22Rv1 (cell line): ENCODE results near the gene CC2D2B.

ENCODE experiments used
- H3K27ac ChIP-seq: fragments of 450-650 bp; 2 replicates; pipeline ENCODE4 v1.5.1; 2017
- ZFX ChIP-seq: fragments of 450-650 bp; IDR thresholded peaks from 2 replicates; pipeline ENCODE4 v1.6.1; 2017; ENCODE audit warnings: antibody characterized with exemption, borderline replicate concordance
- TF ChIP-seq, protein P1 (sequence below): fragments of 450-650 bp; IDR thresholded peaks from 2 replicates; pipeline ENCODE4 v1.5.1; 2017; ENCODE audit warnings: mild to moderate bottlenecking

Gene CC2D2B

DNA sequence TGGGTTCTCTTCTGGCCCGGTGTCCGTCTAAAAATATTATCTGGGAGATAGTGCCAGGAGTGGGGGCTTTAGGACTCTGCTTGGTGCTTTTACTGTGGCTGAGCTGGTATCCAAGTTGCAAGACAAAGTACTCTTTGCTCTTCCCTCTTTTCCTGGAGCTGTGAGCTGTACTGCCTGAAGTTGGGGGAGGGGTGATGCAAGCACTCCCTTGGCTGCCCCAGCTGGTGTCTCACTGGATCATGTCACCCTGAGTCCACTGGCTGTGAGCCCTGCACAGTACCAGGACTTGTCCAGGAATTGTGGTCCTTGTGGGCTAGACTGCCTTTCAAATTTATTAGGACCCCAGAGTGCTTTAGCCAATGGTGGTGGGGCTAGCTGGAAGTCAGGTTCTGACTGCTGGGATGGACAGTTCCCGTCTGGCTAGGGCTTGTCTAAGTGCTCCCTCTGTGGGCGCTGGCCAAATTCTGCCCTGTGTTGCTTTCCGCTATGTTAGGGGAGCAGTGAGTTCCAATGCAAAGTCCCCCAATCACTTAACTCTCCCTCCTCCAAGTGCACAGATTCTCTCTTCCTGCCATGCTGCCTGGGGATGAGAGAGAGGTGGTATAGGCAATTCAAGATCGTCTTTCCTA lies 13.1 kb downstream of the CC2D2B start:
- no peak for TF ChIP-seq ZFX
- TF ChIP-seq, protein P1, sequence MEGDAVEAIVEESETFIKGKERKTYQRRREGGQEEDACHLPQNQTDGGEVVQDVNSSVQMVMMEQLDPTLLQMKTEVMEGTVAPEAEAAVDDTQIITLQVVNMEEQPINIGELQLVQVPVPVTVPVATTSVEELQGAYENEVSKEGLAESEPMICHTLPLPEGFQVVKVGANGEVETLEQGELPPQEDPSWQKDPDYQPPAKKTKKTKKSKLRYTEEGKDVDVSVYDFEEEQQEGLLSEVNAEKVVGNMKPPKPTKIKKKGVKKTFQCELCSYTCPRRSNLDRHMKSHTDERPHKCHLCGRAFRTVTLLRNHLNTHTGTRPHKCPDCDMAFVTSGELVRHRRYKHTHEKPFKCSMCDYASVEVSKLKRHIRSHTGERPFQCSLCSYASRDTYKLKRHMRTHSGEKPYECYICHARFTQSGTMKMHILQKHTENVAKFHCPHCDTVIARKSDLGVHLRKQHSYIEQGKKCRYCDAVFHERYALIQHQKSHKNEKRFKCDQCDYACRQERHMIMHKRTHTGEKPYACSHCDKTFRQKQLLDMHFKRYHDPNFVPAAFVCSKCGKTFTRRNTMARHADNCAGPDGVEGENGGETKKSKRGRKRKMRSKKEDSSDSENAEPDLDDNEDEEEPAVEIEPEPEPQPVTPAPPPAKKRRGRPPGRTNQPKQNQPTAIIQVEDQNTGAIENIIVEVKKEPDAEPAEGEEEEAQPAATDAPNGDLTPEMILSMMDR = no peak
- H3K27ac ChIP-seq = no peak overlapping the region

DNA sequence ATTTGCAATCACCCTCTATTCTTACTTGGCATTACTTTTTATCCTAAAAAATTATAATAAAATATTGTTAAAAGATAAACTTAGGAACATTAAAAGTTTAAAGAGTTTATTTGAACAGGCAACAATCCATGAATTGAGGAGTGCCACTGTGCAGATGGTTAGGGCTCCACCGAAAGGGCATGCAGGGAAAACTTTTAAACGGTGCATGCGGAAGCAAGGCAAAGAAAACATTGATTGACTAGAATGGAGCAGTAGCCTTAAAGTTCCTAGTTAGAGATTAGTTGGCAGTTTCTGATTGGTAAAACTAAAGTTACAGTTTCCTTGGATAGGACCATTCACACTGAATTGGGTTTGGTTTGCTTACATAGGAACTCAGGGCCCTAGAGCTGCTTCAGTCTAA lies 17.3 kb downstream of the CC2D2B start:
- TF ChIP-seq, protein P1 = no peak
- no peak overlapping the region for H3K27ac ChIP-seq

DNA sequence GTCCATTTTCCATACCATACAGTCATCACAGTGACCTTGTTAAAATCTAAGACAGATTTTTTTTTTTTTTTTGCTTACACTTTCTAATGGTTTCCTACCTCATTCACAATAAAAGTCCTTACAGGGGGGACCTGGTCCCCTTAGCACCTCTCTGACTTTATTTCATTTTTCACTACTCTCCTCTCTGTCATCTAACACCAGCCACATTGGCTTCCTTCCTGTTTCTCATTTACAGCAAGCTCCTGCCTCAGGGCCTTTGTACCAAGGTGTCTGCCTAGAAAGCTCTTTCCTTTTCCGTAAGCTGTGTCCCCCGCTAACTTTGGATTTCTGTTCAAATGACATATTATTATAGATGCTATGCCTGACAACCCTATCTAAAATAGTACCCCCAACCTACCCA lies 27.7 kb downstream of the CC2D2B start:
- TF ChIP-seq, protein P1 = no peak
- H3K27ac ChIP-seq = no peak overlapping the region

DNA sequence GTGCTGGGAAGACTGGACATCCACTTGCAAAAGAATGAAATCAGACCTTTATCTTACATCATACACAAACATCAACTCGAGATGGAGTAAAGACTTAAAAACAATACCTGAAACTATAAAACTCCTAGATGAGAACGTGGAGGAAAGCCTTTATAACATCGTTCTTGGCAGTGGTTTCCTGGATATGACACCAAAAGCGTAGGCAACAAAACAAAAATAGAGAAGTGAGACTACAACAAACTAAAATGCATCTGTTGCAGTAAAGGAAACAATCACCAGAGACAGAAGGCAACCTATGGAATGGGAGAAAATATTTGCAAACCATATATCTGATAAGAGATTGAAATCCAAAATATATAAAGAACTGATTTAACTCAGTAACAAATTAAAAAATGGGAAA lies 33.3 kb downstream of the CC2D2B start:
- TF ChIP-seq, protein P1 = no peak
- no peak for TF ChIP-seq ZFX

DNA sequence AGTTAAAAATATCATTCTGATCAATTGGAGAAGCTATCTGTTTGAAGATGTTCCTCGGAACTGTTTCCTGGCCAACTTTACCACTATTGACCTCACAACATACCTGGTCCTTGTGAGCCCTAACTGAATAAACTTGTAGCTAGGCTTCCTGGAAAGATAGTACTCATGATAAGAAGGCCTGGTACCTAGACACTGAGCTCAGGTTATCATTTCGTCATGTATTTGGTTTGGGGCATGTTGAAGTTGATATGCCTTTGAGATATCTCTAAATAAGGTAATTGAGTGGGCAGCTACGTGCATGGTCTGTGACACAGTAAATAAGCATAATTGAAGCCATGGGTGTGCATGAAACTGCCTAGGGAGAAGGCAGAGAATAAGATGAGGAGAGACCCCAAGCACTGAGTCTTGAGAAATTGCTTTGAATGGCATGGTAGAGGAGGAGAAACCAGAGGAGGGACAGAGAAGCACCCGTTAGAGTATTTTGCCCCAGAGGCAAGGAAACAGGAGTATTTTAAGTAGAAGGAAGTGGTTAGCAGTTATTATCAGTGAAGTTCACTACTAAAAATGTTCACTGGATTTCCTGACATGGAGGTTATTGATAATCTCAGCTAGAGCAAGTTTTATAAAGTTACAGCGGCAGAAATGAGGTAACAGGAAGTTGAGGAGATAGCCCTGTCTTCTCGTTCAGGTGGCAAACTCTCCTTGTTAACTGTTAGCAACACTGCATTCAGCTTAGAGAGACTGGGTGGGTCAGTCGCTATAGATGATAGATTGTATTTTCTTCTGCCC lies 55.6 kb downstream of the CC2D2B start:
- no peak overlapping the region for H3K27ac ChIP-seq
- no peak for TF ChIP-seq ZFX
- TF ChIP-seq, protein P1 = no peak

More for the DNA sequence above, 33.3 kb downstream of the CC2D2B start:
- no peak overlapping the region for H3K27ac ChIP-seq

DNA sequence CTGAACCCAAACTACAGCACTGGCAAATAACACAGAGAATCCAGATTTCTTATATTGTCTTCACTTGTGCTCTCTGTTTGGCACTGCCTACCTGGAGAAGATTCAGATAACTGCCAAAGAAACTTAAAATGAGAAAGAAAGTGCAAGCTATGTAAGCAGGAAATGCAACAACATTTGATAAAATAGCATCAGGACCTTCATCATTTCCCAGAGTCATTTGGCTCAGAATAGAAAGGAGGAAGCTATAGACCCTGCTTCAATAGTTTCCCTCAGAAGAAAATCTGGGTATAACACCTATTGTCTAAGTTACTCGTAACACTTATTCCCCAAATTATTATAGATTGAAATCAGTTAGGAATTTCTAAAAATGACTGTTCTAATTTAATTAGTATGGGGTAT lies 56.2 kb downstream of the CC2D2B start:
- no peak for TF ChIP-seq ZFX
- TF ChIP-seq, protein P1 = no peak

DNA sequence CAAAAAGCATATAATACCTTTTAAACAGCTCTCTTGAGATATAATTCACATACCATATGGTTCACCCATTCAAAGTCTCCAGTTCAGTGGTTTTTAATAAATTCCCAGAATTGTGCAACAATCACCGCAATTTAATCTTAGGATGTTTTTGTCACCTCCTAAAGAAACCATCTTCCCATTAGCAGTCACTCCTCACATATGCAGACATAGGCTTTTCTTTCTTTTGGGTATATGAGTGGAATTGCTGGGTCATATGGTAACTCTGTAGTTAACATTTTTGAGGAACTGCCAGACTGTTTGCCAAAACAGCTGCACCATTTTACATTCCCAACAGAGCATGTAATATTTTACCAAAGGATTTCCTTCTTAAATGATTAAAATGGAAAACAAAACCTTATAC lies 57.0 kb downstream of the CC2D2B start:
- H3K27ac ChIP-seq = no peak overlapping the region
- TF ChIP-seq ZFX = no peak

More for the DNA sequence above, 56.2 kb downstream of the CC2D2B start:
- H3K27ac ChIP-seq = no peak overlapping the region
